GM21717 (cell line): ENCODE results near the gene C19orf38.

Source experiments
- ATAC-seq: cut with Tn5 transposase; IDR thresholded peaks from one replicate; pipeline ENCODE4 v1.9.1; 2021; ENCODE audit warnings: mild to moderate bottlenecking, moderate library complexity; ENCODE audit not compliant: unreplicated experiment

The C19orf38 gene

GRCh38 chr19:10848230-10848856 lies at the start of gene C19orf38:
TSS of gene C19orf38 (plus strand) at chr19:10848415. CDS start at chr19:10848509, 94 bp downstream.
- ATAC-seq = no peak

- no peak for ATAC-seq
Observed at GRCh38 chr19:10800488-10800887, 47.7 kb upstream of the C19orf38 start.

- ATAC-seq = no peak
Observed at GRCh38 chr19:10802479-10802878, 45.7 kb upstream of the C19orf38 start.

- no peak for ATAC-seq
Observed at GRCh38 chr19:10803252-10803651, 45.0 kb upstream of the C19orf38 start.

GRCh38 chr19:10805065-10805757 lies 43.0 kb upstream of the C19orf38 start:
- ATAC-seq = no peak

GRCh38 chr19:10805758-10806247 lies 42.4 kb upstream of the C19orf38 start:
- no peak for ATAC-seq

- no peak for ATAC-seq
Observed at GRCh38 chr19:10808937-10809649, 39.1 kb upstream of the C19orf38 start.

GRCh38 chr19:10809651-10810285 lies 38.4 kb upstream of the C19orf38 start:
- no peak for ATAC-seq

GRCh38 chr19:10811391-10812111 lies 36.7 kb upstream of the C19orf38 start:
- no peak for ATAC-seq

- ATAC-seq = no peak
Observed at GRCh38 chr19:10812196-10812595, 36.0 kb upstream of the C19orf38 start.

- ATAC-seq = no peak
Observed at GRCh38 chr19:10812902-10813404, 35.3 kb upstream of the C19orf38 start.

- no peak for ATAC-seq
Observed at GRCh38 chr19:10815007-10815536, 33.1 kb upstream of the C19orf38 start.

- no peak for ATAC-seq
Observed at GRCh38 chr19:10815969-10816644, 32.1 kb upstream of the C19orf38 start.

GRCh38 chr19:10816691-10817090 lies 31.5 kb upstream of the C19orf38 start:
- ATAC-seq = no peak

- ATAC-seq = no peak
Observed at GRCh38 chr19:10817291-10818038, 30.8 kb upstream of the C19orf38 start.

GRCh38 chr19:10818301-10819123 lies 29.7 kb upstream of the C19orf38 start:
- ATAC-seq = no peak

- no peak for ATAC-seq
Observed at GRCh38 chr19:10819124-10820060, 28.8 kb upstream of the C19orf38 start.
